Endothelial cell (in vitro differentiated cells): ENCODE measurements around the gene GNPDA1. TPM values are rescaled to one million over a fixed set of nuclear protein-coding genes. Genes with fewer than 3 reads are reported as not detected.

Experiments used
- DNase-seq: peaks from one replicate; pipeline ENCODE4 v3.0.0; 2021; ENCODE audit warnings: low spot score
- H3K27ac Mint-ChIP-seq: one replicate; pipeline ENCODE4 v1.8.0; 2021; ENCODE audit warnings: mixed read lengths, inconsistent platforms; ENCODE audit not compliant: unreplicated experiment
- H3K27me3 Mint-ChIP-seq: one replicate; pipeline ENCODE4 v1.8.0; 2021; ENCODE audit warnings: mild to moderate bottlenecking, moderate library complexity, mixed read lengths, inconsistent platforms; ENCODE audit not compliant: unreplicated experiment
- H3K36me3 Mint-ChIP-seq: one replicate; pipeline ENCODE4 v1.8.0; 2021; ENCODE audit warnings: mild to moderate bottlenecking, low read depth, mixed read lengths, inconsistent platforms; ENCODE audit not compliant: unreplicated experiment
- H3K4me1 Mint-ChIP-seq: one replicate; pipeline ENCODE4 v1.8.0; 2021; ENCODE audit warnings: mild to moderate bottlenecking, mixed read lengths, inconsistent platforms; ENCODE audit not compliant: unreplicated experiment
- H3K4me3 Mint-ChIP-seq: one replicate; pipeline ENCODE4 v1.8.0; 2021; ENCODE audit warnings: mild to moderate bottlenecking, mixed read lengths, inconsistent platforms; ENCODE audit not compliant: unreplicated experiment
- H3K9me3 Mint-ChIP-seq: one replicate; pipeline ENCODE4 v1.8.0; 2021; ENCODE audit warnings: mixed read lengths, inconsistent platforms; ENCODE audit not compliant: unreplicated experiment
- CTCF ChIP-seq: fragments of 200-600 bp; sonication (generic); IDR thresholded peaks from one replicate; pipeline ENCODE4 v1.5.0; 2021; ENCODE audit warnings: antibody characterized with exemption; ENCODE audit not compliant: unreplicated experiment
- total RNA-seq: library from RNA; stranded (reverse); fragmentation: NEBNext Ultra II Directional; extraction: Animal tissue kit (Norgen Biotek cat#: 25700); gene quantifications from one replicate; pipeline ENCODE4 v1.2.1, GENCODE V29; 2021; ENCODE audit not compliant: unreplicated experiment

The GNPDA1 gene
- total RNA-seq, 1 donor from 2014 or later: 59.5 TPM

GRCh38 chr5:142023836-142024235 lies 11.0 kb upstream of the GNPDA1 start:
- DNase-seq: no peak
- no peak for TF ChIP-seq CTCF
- Mint-ChIP-seq H3K27ac (no peak overlapping the region), H3K9me3 (no peaks in the 10 kb centered on the region), H3K4me1 (peaks cover 4% of the 10 kb centered on the region), H3K27me3 (no peaks in the 10 kb centered on the region), H3K4me3 (no peak overlapping the region), H3K36me3 (no peaks in the 10 kb centered on the region)

- H3K4me3 Mint-ChIP-seq: no peak overlapping the region
- H3K27ac Mint-ChIP-seq: no peak overlapping the region
- no peaks in the 10 kb centered on the region for H3K27me3 Mint-ChIP-seq
- peaks cover 12% of the 10 kb centered on the region for H3K4me1 Mint-ChIP-seq
- no peaks in the 10 kb centered on the region for H3K36me3 Mint-ChIP-seq
- TF ChIP-seq CTCF: no peak
- no peak for DNase-seq
- no peaks in the 10 kb centered on the region for H3K9me3 Mint-ChIP-seq
Measured at GRCh38 chr5:142020122-142020659, 7.4 kb upstream of the GNPDA1 start.

GRCh38 chr5:142017832-142018427 lies 5.1 kb upstream of the GNPDA1 start:
- no peak for TF ChIP-seq CTCF
- peaks cover 12% of the 10 kb centered on the region for H3K4me1 Mint-ChIP-seq
- no peaks in the 10 kb centered on the region for H3K36me3 Mint-ChIP-seq
- DNase-seq: no peak
- no peak overlapping the region for H3K4me3 Mint-ChIP-seq
- no peaks in the 10 kb centered on the region for H3K9me3 Mint-ChIP-seq
- no peak overlapping the region for H3K27ac Mint-ChIP-seq
- H3K27me3 Mint-ChIP-seq: no peaks in the 10 kb centered on the region

DNA sequence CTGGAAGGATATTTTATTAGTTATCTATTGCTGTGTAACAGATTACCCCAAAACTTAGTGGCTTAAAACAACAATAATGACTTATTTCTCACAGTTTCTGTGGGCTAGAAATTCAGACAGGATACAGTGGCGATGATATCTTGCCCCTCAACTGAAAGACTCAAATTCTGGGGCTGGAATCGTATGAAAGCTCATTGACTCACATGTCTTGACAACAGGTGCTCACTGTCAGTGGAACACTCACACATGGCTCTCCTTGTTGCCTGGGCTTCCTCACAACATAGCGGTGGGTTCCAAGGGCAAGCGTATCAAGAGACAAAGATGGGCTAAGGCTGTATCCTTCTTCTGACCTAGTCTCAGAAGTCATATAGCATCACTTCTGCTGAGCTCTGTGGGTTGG lies 3.7 kb upstream of the GNPDA1 start:
- H3K4me3 Mint-ChIP-seq: no peak overlapping the region
- H3K9me3 Mint-ChIP-seq: no peaks in the 10 kb centered on the region
- no peak for TF ChIP-seq CTCF
- H3K27me3 Mint-ChIP-seq: no peaks in the 10 kb centered on the region
- no peak overlapping the region for H3K27ac Mint-ChIP-seq
- peaks cover 16% of the 10 kb centered on the region for H3K4me1 Mint-ChIP-seq
- H3K36me3 Mint-ChIP-seq: no peaks in the 10 kb centered on the region
- DNase-seq: no peak

DNA sequence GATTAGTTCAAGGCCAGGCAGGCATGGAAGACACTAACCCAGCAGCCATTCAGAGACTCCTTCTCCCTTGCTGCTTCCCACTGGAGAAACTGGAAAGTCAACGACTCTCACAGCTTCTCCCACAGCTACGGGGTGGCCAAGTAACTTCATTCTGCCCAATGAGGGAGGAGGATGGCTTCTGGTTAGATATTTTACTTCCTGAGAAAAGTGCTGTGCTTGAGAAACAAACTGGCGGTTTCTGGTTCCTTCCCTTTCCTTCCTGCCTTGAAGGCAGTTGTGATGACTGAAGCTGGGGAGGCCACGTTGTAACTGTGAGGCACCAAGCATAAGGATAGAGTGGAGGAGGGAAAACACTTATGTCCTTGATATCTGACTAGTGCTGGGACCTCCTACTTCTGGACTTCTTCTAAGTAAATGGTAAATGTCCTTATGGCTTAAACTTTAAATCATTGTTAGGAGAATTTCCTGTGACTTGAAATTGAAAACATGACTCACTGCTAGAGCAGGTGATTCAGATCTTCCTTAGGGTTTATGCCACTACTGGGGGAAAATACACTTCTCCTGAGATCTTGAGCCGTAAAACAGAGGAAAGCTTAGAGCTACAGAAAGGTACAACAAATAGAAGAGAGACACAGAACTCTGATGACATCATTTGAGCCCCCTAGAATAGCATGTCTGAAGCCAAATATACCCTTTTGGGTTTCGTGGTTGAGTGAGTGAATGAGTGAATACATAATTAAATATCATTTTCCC lies 3.1 kb upstream of the GNPDA1 start:
- H3K4me3 Mint-ChIP-seq: no peak overlapping the region
- no peaks in the 10 kb centered on the region for H3K27me3 Mint-ChIP-seq
- DNase-seq: no peak
- peak overlapping the region; percentile 64 for H3K27ac Mint-ChIP-seq
- H3K36me3 Mint-ChIP-seq: no peaks in the 10 kb centered on the region
- H3K4me1 Mint-ChIP-seq: peaks cover 16% of the 10 kb centered on the region
- TF ChIP-seq CTCF: no peak
- no peaks in the 10 kb centered on the region for H3K9me3 Mint-ChIP-seq
